ENCODE results near the gene SLC2A8.

The SLC2A8 gene

DNA sequence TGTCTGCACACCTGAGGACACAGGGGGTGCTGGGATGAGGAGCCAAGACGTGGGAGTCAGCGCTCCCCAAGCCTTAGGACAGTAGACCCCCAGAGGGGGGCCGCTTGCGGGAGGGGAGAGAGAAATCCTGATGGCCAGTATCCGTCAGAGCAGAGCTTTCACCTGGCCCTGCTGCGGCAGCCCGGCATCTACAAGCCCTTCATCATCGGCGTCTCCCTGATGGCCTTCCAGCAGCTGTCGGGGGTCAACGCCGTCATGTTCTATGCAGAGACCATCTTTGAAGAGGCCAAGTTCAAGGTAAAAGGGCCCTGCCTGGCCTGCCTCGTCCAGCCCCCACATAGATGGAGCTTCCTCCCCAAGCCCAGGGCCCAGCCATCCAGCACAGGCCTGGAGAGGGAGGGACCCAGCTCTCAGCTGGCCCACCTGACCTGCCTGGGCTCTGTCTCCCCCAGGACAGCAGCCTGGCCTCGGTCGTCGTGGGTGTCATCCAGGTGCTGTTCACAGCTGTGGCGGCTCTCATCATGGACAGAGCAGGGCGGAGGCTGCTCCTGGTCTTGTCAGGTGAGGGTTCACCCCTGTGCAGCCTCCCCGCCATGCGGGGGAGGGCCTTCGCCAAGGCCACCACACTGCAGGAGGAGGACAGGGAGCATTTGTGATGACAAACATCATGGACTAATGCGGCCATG is 6.7 kb downstream of the SLC2A8 start:
- DNase-seq (ENCODE audit: low spot score) = no peak

DNA sequence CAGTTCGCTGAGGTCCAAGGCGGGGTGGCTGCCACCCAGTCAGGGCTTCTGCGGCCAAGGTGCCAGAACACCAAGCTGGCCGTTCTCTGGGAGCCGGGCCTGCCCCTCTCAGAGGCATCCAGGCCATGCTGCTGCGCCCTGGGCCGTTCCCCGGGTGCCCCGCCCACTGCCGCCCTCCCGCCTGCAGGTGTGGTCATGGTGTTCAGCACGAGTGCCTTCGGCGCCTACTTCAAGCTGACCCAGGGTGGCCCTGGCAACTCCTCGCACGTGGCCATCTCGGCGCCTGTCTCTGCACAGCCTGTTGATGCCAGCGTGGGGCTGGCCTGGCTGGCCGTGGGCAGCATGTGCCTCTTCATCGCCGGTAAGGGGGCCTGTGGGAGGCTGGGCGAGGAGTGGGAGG is 7.7 kb downstream of the SLC2A8 start:
- no peak for DNase-seq (ENCODE audit: low spot score)

- no peak for DNase-seq (ENCODE audit: low spot score)
Observed at GRCh38 chr9:127405344-127406125, 8.6 kb downstream of the SLC2A8 start.

DNA sequence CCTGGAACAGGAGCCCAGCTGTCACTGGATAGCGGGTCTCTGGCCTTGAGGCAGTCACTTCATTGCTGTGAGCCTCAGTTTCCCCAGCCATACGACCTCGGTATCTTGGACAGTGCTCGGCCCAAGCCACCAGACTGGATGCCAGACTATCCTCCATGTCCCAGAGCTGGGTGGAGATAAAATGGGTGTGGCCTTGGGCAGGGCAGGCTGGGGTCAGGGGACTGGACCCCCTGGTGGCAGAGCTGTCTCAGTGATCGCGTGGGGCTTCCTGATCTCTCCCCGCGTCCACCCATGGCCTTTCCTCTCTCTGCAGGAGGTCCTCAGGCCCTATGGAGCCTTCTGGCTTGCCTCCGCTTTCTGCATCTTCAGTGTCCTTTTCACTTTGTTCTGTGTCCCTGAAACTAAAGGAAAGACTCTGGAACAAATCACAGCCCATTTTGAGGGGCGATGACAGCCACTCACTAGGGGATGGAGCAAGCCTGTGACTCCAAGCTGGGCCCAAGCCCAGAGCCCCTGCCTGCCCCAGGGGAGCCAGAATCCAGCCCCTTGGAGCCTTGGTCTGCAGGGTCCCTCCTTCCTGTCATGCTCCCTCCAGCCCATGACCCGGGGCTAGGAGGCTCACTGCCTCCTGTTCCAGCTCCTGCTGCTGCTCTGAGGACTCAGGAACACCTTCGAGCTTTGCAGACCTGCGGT is 10.0 kb downstream of the SLC2A8 start:
- DNase-seq (ENCODE audit: low spot score) = no peak

DNA sequence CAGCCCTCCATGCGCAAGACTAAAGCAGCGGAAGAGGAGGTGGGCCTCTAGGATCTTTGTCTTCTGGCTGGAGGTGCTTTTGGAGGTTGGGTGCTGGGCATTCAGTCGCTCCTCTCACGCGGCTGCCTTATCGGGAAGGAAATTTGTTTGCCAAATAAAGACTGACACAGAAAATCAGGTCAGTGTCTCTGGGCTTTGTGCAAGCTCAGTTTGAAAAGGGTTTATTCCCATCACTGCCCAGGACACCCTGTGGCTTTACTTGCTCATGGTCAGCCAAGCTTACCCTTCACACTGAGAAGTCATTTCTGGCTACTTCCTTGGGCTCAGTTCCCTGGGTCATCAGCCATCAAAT is 10.5 kb downstream of the SLC2A8 start:
- no peak for DNase-seq (ENCODE audit: low spot score)

- DNase-seq (ENCODE audit: low spot score) = peak; percentile 52
Observed at GRCh38 chr9:127411122-127411521, 14.2 kb downstream of the SLC2A8 start.

- no peak for DNase-seq (ENCODE audit: low spot score)
Observed at GRCh38 chr9:127415141-127415540, 18.2 kb downstream of the SLC2A8 start.

DNA sequence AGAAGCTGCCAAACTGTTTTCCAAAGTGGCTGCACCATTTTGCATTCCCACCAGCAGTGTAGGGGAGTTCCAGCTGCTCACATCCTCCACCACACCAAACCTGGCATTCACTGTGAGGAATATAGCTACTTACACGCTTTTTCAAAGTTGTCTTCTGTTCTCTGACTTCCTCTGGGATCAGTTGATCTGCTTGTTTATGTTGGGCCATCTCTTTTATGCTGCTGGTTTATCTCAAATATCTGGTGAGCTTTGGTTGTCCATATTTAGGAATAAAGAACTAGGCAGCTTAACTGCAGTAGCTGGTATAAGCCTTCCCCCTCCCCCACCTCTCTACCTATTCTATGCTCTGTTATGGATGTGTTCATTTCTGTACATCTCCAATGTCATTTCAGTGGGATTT is 18.7 kb downstream of the SLC2A8 start:
- no peak for DNase-seq (ENCODE audit: low spot score)

DNA sequence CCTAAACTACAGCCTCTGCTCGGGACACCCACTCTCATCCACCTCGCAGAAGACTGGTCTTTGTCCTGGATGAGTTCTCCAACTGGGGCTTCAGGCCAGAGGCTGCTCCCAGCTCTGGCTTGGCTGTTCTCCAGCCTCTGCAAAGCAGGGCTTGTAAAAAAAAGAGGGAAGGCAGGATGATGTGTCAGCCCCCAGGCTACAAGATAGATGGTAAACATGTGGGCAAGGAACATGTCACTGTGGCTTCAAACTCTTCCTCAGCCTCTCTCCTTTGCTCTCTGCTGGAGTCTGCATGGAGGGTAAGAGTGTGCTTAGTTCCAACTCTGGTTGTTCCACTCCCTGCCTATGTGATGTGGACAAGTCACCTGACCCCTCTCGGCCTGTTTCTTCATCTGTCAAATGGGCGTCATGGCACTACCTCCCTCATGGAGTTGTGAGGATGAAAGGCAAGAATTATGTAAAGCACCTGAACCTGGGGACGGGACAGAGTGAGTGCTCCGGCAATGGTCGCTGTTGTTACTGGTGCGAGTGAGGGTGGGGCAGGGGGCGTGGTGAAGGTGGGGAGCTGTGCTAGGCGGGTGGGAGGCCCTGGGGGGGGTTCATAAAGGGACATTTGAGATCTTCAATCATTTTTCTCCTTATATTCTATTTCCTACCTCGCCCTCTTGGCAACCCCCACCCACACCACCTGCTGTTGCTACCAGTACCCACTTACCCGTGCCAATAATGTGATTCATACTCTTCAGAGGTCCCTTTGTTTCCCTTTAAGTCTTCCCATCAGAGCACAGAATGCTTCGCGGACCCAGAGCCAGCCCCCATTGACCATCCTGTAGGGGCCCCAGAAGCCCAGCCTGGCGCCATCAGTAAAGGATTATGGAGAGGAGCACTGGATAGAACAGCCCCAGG is 20.4 kb downstream of the SLC2A8 start:
- DNase-seq (ENCODE audit: low spot score) = no peak

DNA sequence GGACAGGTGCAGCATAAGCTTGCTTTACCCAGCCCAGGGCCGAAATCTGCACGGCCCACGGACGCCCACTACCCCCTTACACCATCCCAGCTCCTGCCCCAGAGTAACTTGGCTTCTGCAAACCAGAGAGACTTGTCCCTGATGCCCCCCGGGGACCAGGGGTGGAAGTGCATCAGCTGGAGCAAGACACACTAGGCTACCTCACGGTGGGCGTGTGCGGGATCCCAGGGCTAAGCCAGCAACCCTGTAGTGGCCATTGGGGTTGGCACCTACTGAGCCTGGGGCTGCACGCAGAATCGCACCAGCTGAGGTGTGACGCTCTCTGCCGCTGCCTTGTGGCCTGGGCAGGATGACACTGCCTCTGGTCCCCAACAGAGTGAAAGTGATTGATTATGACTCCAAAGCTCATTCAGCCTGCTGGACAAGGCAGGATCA is 21.1 kb downstream of the SLC2A8 start:
- no peak for DNase-seq (ENCODE audit: low spot score)

GRCh38 chr9:127419348-127419747 is 22.4 kb downstream of the SLC2A8 start:
- DNase-seq (ENCODE audit: low spot score) = no peak

DNA sequence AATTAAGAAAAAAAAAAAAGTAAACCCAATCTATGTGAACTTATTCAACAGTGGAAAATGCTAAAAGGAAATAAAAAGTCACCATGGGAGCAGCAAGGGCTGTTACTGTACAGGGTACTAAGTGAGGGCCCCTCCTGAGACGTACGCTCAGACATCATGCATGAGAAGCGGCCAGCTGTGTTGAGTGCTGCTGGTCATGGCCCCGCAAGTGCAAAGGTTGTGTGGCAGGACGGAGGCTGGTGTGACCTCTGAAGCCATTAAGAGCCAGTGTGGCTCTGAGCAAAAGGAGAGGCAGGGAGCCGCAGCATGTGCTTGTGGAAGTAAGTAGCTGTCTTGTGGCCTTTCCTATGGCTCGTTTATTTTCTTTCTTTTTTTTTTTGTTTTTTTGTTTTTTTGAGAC is 24.1 kb downstream of the SLC2A8 start:
- no peak for DNase-seq (ENCODE audit: low spot score)

- DNase-seq (ENCODE audit: low spot score) = no peak
Observed at GRCh38 chr9:127422133-127422782, 25.3 kb downstream of the SLC2A8 start.

DNA sequence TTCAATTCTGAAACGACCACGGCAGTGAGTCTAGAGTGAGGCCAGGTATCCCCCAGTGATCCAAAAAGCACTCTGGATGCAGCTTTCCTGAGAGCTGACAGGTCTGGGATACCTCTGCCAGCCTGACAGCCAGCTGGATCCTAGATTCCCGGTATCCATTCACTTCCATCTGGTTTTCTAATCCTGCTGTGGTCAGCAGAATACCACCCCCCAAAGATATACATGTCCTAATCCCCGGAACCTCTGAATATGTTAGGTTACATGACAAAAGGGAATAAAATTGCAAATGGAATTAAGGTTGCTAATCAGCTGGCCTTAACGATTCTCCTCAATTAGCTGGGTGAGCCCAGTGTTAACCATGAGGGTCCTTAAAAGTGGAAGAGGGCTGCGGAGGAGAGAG is 25.8 kb downstream of the SLC2A8 start:
- DNase-seq (ENCODE audit: low spot score) = no peak

DNA sequence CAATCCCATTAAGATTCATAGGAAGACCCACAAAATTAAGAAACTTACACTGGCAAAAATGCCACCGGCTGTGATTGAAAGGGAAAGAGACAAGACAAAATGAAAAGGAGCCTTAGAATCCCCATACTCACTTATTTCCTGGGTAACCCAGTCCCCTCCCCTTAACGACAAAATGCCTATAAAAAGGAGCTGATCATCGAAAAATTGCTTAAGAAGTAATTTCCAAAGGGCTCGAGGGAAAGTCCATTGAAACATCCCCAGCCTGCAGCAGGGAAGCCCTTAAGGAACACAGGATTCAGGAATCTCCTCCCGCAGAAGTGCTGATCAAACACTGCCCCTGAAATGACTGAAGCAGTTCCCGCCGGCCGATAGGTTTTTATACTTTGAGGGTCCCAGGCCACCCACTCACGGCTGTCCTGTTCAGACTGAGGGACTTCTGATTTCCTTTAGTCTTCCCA is 26.5 kb downstream of the SLC2A8 start:
- no peak for DNase-seq (ENCODE audit: low spot score)

DNA sequence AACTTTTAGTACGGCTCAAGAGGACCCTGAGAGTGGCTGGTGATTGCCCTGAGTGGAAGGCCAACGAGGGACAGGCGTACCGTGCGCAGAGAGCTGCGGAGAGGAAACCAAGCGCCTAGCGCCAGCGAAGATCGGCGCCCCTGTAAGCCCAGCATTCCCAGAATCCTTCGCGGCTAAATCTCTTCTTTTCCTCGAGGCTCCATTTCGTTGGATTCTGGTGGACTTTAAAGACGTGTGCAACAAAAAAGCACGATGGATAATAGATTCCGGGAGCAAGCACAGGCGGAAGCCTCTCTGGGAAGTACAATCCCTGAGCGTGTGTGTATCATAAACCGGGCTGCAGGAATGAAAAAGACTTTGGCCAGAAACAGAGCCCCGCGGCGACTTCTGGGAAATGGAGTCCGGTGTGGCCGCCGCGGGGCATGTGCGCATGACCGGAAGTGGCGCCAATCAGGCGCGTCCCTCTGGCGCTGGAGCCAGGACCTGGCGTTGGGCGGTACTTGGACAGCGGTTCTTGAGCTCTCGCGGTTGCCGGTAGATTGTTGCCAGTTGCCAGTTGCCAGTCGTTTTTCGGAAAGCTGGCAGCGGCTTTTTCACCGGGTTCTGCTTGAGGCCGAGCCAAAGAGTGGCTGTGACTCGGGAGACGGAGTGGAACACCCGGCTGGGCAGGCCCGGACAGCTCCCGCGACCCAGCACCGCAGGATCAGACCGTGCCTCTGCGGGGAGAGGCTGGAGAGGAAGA is 27.1 kb downstream of the SLC2A8 start, which contains the start of gene ZNF79:
Gene ZNF79, plus strand, starts transcription at position 449 of the 742 bp plus-strand sequence. CDS start 406 bp downstream, outside the sequence.
- DNase-seq (ENCODE audit: low spot score) = peak; percentile 94

DNA sequence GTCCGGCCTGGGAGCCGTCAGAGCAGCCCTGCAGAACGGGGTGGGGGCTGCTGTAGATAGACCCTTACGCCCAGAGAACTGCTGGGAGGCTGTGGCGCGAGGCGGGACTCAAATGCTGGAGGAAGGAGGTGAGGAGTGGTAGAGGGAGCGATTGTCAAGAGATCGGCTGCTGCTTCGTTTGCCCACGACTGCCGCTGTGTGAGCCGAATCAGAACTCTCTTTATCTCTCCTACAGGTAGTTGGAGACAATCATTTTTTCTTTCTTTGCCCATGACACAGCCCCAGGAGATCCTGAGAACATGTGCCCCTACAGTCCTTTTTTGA is 27.7 kb downstream of the SLC2A8 start:
- peak; percentile 34 for DNase-seq (ENCODE audit: low spot score)

DNA sequence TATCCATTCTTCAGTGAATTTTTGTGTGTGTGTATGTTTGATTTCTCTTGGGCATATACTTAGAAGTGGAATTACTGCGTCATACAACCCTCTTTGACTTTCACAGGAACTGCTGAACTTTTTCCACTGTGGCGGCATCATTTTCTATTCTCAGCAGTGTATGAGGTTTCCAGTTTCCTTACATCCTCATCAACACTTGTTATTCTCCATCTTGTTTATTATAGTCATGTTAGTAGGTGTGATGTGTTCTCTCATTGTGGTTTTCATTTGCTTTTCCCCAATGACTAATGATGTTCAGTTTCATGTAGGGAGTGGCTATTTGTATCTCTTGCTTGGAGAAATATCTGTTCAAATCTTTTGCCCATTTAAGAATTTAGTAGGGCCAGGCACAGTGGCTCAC is 29.8 kb downstream of the SLC2A8 start:
- DNase-seq (ENCODE audit: low spot score) = no peak

- no peak for DNase-seq (ENCODE audit: low spot score)
Observed at GRCh38 chr9:127428348-127428747, 31.4 kb downstream of the SLC2A8 start.

DNA sequence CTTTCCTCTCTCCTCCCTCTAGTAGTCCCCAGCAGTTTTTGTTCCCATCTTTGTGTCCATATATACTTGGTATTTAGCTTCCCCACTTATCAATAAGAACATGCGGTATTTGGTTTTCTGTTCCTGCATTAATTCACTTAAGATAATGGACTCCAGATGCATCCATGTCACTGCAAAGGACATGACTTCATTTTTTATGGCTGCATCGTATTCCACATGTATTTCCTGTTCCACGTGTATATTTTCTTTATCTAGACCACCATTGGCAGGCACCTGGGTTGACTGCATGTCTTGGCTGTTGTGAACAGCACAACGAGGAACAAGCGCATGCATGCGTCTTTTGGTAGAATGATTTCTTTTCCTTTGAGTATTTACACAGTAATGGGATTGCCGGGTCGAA is 33.4 kb downstream of the SLC2A8 start:
- DNase-seq (ENCODE audit: low spot score) = no peak

Data from pons (tissue), 1 donor.